Sigmoid colon (tissue), 4 donors: Measurements from ENCODE around the gene CDH13.

ENCODE experiments used
- EP300 ChIP-seq, 4 donors: sonication (generic); formaldehyde crosslinking; IDR thresholded peaks; one replicate each; pipeline ENCODE4 v1.6.1; 2017; ENCODE audit warnings: antibody characterized with exemption in 4 of 4
- POLR2A ChIP-seq, 2 donors: fragments of 450-650 bp; IDR thresholded peaks; one replicate each; pipeline ENCODE4 v1.6.1; 2016; ENCODE audit warnings: antibody characterized with exemption in 2 of 2, mild to moderate bottlenecking in 2 of 2, moderate library complexity in 2 of 2
- POLR2AphosphoS5 ChIP-seq, 4 donors: sonication (generic); formaldehyde crosslinking; IDR thresholded peaks; one replicate each; pipeline ENCODE4 v1.6.1; 2017; ENCODE audit warnings: antibody characterized with exemption in 4 of 4
- TF ChIP-seq, protein P1 (sequence below), 4 experiments: fragments of 450-650 bp in 3 of 4; fragments of 200-600 bp in 1 of 4; IDR thresholded peaks; one replicate each; pipeline ENCODE4 v1.5.1; 2016 to 2019; ENCODE audit warnings: antibody characterized with exemption in 4 of 4, mild to moderate bottlenecking in 3 of 4, moderate library complexity in 2 of 4

DNA sequence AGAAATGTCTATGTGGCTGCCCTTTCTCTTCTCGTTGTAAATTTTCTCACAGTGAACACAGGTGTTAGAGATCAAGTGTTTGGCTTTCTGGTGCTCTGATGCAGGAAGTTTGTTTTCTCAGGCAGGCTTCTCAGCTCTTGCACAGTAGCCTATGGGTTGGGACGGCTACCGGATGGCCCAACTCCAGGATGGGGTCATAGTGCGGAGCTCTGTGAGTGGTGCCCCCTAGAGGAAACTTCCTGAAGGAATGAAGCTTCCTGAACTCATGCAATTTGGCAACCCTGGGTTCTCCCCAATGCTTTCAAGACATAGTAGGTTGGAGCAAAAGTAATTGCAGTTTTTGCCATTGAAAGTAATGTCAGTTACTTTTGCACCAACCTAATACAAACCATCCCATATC, 773.5 kb downstream of the CDH13 start:
- TF ChIP-seq, protein P1, sequence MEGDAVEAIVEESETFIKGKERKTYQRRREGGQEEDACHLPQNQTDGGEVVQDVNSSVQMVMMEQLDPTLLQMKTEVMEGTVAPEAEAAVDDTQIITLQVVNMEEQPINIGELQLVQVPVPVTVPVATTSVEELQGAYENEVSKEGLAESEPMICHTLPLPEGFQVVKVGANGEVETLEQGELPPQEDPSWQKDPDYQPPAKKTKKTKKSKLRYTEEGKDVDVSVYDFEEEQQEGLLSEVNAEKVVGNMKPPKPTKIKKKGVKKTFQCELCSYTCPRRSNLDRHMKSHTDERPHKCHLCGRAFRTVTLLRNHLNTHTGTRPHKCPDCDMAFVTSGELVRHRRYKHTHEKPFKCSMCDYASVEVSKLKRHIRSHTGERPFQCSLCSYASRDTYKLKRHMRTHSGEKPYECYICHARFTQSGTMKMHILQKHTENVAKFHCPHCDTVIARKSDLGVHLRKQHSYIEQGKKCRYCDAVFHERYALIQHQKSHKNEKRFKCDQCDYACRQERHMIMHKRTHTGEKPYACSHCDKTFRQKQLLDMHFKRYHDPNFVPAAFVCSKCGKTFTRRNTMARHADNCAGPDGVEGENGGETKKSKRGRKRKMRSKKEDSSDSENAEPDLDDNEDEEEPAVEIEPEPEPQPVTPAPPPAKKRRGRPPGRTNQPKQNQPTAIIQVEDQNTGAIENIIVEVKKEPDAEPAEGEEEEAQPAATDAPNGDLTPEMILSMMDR (IDR thresholded peaks at IDR 0.05): no peak
- TF ChIP-seq POLR2A (IDR thresholded peaks at IDR 0.05) (no peak), EP300 (IDR thresholded peaks at IDR 0.05) (no peak), POLR2AphosphoS5 (IDR thresholded peaks at IDR 0.05) (no peak)
